NCI-H2196 (cell line): ENCODE measurements around the gene ANKMY2.
"Not testable (repeated sequence)": the region's sequence is repeated elsewhere in the genome, so short reads cannot be mapped to it uniquely, and the experiment has no call there.

Source experiments
- DNase-seq: peaks from one replicate; lab custom pipeline; 2025; ENCODE audit not compliant: unreplicated experiment; lab: John Stamatoyannopoulos, UW

The ANKMY2 gene

DNA sequence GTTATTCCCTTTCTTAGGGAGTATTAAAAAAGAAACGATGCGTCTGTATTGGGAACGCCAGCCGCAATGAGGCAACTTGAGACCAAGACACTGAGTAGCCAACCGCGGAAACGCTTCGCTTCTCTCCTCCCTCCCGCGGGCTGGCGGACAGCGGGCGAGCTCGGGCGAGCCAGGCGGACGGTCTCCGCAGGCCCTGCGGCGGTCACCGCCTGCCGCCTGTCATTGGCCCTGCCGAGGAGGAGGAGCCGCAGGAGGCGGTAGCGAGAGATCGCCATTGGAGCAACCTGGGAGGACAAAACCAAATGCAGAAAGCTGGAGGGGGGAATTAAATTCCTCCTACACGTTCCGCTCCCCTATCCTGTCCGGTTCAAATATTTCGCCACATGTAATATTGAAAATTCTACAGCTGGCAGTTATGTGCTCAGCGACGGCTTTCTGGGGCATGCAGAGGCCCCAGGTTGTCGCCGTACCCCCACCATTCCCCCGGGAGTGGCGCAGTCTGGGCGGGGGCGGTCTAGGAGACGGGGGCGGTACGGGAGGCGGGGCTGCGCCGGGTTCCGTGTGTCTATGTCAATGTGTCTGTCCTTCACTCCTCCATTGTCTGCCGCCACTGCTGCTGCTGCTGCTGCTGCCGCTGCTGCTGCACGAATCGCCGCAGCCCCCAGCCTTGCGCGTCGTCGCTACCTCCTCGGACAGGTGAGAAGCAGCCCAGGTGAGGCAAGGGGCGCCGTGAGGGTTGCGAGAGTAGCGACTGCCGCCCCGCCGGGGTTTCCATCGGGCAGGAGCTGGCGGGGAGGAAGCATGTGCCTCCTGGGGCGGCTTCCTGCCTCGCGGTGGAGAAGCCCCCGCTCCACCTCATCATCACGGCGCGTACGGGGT, at the start of gene ANKMY2, which contains the start of gene BZW2:
Gene ANKMY2, minus strand, starts transcription at position 162 of the 879 bp plus-strand sequence. CDS start 181 bp downstream, outside the sequence.
Gene BZW2, plus strand, starts transcription at position 589 of the 879 bp plus-strand sequence. CDS start 19,263 bp downstream, outside the sequence.
- DNase-seq = peak; percentile 90

DNA sequence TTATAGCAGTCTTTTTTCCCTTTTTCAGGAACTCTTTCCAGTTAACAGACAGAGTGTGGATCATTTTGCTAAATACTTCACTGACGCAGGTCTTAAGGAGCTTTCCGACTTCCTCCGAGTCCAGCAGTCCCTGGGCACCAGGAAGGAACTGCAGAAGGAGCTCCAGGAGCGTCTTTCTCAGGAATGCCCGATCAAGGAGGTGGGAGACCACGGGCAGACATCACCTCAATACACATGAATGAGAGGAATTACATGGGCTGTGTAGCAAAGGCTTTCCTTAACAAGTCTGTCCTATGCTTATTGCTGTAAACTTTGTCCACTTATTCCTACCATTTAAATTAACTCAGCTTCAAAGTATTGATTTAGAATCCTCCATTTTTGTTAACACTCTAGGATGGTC, 49.3 kb upstream of the ANKMY2 start:
- no peak for DNase-seq

DNA sequence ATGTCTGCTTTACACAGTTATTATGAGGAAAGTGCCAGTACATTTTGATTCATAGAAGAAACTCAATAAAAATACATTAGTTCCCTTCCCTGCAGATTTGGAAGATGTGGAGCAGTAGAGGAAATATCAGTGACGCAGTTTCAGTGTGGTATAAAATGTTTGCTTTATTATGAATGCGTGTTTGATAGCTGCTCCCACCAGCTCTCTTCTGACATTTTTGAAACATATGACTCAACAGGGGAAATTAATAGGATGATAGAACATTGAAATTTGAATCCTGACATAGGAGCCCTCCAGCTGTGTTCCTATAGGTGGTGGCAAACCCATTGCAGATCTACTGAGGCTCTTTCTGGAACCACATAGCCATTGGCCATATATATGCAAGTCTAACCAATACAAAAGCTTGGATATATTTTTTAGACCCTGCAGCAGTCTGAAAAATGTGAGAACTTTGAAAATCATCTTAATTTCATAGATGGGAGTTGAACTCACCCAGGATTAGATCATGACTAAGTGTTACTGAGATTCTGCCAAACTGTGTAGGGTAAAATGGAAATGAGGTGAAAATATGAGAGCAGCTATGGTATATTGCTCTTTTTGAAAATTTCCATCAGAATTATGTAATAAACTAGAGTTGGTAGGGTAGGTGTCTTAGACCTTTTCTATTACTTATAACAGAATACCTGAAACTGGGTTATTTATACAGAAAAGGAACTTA, 48.2 kb upstream of the ANKMY2 start:
- DNase-seq = no peak

DNA sequence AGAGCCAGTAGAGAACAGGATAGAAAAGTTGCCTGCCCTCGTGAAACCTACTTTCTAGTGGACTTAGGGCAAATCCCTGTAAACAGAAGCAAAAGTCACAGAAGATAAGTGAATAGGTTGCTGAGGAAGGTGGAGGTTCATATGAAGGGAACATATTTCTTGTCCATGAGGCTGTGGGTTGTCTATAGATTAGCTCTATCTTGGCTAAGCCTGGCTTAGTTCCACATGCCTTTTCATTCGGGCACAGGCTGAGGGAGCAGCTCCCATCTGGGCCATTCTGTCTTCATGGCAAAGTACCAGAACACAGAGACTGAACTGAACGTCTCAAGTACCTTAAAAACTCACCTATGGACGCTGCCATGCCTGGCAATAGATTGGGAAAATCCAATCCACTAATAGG, 45.7 kb upstream of the ANKMY2 start:
- no peak for DNase-seq

DNA sequence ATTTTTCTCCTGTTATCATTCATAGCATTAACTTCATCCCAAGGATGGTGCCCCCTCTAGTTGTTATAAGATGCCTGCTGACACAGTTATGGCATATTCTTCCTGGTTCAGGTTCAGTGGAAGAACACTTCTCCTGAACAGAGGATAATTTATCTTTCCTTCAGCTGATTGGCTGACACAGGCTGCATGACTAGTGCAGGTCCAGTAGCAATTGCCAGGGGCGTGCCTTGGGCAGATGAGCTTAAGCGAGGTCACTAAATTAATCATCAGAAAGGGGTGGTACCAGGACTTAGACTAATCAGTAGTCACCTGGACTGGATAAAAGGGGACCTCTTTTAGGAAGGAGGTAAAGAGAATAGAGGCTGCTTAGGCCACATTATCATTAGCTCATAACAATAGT, 42.7 kb upstream of the ANKMY2 start:
- no peak for DNase-seq

DNA sequence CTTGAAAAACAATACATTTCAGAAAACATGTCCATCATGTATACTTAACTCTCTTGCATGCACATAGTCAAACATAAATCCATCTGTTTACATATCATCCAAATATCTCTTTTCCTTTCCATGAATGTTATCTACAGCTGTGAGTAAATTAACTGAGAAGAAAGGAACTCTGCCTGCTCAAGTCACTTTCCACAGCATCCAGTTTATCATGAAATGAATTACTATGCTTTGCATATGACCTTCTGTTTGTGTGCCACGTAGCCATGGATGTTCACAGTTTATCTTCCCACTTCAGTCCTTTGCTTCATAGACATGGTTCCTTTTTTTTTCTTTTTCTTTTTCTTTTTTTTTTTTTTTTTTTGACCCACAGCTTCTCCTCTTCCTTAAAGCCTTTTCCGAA, 40.0 kb upstream of the ANKMY2 start:
- no peak for DNase-seq

DNA sequence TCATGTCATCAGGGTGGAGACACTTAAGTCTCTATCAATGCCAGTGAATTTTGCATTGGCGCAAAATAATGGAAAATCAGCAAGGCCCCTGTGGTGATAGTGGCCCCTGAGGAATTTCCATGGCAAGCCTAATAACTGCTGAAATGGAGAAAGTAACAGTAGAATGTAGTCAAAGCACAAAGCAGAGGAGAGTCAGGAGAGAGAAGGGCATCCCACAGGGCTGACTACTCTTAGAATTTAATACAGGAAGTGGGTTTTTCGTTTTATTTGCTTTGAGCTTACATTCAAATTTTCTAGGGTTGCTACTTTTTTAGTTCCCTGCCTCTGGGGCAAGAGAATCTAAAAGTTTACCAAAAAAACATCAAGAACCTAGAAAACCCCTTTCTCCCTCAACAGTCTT, 39.4 kb upstream of the ANKMY2 start:
- no peak for DNase-seq

DNA sequence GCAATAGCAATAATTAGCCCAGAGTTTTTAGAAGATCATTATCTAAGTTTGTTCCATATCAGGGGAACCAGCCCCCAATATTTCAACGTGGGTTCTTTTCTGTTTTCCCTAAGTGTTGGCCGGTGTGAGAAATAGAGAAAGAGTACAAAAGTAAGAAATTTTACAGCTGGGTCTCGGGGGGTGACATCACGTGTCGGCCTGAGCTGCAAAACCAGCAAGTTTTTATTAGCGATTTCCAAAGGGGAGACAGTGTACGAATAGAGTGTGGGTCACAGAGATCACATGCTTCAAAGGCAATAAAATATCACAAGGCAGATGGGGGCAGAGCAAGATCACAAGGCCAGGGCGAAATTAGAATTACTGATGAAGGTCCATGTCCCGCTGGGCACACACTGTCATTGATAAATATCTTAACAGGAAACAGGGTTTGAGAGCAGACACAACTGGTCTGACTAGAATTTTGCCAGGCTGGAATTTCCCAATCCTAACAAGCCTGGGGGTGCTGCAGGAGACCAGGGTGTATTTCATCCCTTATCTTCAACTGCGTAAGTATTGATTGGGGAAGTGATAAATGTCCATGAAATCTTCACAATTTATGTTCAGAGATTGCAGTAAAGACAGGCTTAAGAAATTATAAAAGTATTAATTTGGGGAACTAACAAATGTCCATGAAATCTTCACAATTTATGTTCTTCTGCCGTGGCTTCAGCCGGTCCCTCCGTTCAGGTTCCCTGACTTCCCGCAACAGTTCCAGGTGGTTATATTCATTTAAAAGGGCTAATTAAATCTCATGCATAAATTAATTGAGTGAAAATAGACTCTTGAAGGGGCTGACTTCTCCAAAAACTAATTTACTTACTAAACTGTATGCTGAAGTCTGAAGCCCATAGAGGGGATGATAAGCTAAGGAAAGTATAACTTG, 33.4 kb upstream of the ANKMY2 start:
- DNase-seq = not testable (repeated sequence)

DNA sequence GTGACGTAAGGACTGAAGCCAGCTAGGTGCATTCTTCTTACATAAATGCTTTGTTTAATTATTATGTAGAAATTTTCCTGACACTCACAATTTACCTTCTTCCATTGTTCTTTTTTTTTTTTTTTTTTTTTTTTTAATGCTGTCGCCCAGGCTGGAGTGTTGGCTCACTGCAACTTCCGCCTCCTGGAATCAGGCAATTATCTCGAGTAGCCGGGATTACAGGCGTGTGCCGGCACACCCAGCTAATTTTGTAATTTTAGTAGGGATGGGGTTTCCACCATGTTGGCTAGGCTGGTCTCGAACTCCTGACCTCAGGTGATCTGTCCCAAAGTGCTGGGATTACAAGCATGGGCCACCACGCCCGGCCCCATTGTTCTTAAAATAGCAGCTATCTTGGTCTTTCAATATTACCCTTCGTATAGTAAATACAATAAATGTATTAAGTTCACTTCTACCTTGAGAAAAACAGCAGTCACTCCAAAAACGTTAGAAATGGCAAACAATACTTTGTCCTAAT, 32.5 kb upstream of the ANKMY2 start:
- DNase-seq = no peak

DNA sequence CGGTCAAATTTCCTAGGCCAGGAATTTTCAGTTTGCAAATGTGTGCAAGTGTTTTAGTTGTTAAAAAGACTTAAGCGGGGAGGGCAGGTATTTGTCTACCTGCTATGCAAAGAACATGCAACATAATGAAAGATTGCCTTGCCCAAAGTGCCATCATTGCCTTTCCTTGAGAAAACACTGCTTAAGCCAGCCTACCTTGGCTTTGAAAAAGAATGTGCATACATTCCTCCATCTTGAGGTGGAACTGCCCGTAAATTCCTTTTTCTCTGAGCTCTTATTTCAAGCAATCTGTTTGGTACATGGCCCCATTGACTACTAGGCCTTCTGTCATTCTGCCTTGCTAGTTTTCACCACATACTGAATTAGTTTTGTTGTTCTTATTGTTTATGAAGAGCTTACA, 29.7 kb upstream of the ANKMY2 start:
- DNase-seq = no peak

DNA sequence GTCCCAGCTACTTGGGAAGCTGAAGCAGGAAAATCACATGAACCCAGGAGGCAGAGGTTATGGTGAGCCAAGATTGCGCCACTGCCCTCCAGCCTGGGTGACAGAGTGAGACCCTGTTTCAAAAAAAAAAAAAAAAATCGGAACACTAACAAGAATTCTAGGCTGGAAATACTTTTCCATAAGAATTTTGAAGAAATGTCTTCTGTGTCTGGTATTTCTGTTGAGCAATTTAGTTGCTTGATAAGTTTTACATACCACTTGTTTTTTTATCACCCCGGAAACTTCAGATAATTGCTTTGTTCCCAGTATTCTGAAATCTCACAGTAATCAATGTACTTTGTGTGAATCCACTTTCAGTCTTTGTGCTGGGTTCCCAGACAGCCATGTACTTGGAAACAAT, 26.3 kb upstream of the ANKMY2 start:
- no peak for DNase-seq

DNA sequence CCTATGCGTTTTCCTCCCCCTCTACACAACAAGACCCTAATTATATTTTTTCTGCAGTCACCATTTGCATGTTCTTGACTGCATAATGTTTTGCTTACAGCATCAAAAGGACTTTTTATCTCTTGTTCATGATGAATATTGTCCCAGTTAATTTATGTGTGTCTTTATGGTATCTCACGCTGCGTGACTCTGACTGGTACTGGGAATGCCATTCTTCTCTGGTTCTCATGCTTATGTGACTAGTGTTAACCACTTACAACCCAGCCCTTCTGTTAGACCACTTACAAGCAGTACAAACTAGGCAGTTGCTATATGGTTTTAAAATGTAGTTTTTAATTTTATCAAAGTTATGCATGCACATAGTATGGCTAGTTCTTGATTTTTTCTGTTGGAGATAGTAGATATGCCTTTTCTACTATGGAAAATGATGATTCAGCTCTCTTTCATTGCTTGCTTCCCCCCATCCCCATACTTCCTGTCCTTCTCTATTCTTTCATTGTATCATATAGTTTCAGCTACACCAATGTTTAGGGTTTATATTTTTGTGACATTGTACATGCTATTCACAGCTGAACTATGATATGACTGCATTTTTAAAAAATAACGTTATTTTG, 25.3 kb upstream of the ANKMY2 start:
- DNase-seq = no peak

DNA sequence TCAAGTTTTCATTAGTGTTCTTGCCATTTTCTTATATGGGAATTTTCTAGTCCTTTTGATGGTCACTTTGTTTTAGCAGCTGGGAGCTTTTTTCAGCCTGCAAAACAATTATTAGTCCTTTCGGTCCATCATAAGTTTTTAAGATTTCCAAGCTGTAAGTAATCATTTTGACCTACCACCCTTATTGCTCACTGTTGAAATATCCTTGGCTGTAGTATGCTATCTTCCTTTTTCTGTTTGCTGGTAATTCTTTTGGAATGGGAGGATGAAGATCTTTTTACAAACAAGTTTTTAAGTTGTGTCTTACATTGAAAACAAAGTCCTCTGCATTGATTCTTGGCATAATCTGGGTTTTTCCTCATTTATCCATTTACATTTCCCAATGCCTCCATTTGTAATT, 24.5 kb upstream of the ANKMY2 start:
- no peak for DNase-seq

DNA sequence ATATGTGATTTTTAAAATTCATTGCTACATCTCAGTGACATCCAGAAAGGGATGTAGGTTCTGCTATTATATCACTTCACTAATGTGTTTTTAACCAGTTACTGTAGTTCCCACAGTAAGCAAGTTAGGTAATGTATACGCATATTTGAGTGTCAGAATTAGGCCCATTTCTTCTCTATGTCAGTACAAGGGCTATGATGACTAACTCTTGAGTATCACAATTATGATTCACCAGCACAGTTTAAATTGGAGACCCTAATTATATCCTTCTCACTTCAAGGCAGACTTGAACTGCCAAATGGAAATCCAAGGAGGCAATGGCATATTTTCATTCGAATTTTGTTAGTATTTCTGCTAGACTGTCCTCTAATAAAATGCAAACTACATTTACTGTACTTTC, 24.0 kb upstream of the ANKMY2 start:
- no peak for DNase-seq

DNA sequence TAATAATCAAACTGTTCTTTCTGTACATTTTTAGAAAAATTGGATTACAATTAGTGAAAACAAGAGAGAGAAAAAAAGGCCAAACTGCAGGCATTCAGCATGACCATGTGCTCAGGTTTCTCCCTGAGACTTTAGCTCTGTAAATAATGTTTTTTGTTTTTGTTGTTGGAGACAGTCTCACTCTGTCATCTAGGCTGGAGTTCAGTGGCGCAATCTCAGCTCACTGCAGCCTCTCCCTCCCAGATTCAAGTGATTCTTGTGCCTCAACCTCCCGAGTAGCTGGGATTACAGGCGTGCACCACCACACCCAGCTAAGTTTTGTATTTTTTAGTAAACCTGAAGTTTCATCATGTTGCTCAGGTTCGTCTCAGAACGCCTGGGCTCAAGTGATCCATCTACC, 23.4 kb upstream of the ANKMY2 start:
- DNase-seq = no peak

DNA sequence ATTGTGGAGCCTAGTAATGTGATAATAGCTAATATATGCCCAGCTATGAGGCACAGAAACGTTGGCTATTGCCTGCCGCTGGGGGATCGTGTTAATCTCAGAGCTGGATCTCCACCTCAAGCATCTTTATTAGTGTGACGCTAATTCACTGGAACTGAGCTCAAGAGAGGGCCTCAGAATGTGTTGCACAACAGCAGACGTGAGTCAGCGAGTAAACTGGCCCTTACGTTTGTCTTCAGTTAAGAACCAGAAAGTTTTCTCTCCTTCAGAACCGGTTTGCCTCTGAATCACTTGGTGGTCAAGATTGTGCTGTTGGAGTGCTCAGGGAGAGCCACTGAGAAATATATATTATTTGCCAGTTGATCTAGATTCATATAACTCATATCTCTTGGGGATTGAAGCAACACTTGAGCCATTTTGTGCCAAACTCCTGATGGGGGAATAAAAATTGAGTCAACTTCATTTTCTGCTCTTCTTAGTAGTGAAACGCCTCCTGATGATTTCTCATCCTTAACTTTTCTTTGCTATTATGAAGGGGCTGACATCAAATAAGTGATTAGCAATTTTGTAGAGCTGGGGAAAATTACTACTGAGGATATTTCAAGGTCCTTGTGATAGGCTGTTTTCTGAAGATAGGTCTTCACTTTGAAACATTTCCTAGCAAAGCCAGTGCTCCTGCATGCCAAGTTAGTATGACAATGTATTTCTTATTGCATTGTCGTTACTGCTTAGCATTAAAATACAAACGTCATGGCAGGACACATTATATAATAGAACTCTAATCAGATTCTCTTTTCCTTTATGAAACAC, 22.7 kb upstream of the ANKMY2 start:
- no peak for DNase-seq

DNA sequence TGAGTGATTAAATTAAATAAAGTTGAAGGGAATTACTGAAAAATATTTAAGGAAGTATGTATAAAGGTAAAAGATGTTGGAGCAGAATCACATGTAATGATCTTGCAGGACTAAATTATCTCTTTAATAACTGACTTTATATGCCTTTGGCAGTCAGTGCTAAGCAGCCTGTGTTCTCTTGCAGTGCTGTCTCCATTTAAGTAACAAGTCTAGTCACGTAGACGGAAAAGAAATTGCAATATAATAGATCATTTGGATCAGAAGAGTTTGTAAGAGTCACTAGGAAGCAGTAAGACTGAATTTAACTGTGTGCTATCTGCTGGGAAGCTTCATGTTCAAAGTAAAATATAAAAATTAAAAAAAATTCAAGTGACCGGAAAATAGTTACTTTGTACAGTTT, 21.8 kb upstream of the ANKMY2 start:
- no peak for DNase-seq

DNA sequence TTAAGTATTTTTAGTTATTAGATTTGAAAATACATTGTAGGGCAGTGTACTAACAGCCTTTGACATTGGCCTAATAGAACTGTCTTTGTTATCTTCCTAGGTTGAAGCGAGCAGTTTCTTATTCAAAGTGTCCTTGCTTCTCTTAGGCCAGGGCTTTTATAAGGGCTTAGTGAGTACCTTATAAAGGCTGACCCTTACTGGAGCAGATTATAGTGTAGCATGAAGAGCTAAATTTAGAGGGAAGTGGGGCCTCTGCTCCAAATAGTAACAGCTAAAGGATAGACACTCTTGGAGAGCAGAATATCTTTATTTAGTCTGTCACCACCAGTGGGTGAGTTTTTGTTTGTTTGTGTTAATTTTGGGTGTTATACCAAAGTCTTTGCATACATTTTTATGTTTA, 16.4 kb upstream of the ANKMY2 start:
- no peak for DNase-seq

DNA sequence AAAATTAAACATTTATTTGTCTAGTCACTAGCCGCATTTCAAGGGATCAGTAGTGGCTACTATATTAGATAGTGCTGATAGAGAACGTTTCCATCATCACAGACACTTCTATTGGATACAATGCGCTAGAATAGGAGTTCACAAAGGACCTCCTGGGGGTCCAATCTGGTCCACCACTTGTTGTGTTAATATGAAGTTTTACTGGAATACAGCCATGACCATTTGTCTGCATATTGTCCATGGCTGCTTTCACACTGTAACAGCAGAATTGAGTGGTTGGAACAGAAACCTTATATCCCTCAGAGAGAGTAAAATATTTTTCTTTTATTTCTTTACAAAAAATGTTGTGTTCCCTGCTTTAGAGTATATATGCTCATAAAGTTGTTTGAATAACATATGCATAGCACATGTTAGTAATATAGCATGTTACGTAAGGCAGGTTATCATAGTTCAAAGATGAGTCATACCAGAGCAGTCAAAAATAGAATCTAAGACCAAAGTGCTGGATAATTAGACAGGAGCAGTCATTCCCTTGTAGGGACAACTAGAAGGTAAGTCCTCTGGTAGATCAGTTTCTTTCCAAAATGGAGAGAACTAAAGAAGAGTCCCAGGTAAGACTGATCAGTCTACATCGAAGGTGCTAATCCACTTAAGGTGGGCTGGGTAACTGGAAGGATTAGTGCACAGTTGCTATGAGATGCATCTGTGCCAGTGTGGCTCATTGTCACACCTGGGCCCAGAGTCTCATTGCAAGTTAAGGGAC, 15.3 kb upstream of the ANKMY2 start:
- no peak for DNase-seq
